NCI-H226 (cell line): Measurements from ENCODE around the gene DHX30.

Experiments used
- DNase-seq: peaks from one replicate; pipeline ENCODE4 v3.0.0-alpha.2; 2015

The DHX30 gene

DNA sequence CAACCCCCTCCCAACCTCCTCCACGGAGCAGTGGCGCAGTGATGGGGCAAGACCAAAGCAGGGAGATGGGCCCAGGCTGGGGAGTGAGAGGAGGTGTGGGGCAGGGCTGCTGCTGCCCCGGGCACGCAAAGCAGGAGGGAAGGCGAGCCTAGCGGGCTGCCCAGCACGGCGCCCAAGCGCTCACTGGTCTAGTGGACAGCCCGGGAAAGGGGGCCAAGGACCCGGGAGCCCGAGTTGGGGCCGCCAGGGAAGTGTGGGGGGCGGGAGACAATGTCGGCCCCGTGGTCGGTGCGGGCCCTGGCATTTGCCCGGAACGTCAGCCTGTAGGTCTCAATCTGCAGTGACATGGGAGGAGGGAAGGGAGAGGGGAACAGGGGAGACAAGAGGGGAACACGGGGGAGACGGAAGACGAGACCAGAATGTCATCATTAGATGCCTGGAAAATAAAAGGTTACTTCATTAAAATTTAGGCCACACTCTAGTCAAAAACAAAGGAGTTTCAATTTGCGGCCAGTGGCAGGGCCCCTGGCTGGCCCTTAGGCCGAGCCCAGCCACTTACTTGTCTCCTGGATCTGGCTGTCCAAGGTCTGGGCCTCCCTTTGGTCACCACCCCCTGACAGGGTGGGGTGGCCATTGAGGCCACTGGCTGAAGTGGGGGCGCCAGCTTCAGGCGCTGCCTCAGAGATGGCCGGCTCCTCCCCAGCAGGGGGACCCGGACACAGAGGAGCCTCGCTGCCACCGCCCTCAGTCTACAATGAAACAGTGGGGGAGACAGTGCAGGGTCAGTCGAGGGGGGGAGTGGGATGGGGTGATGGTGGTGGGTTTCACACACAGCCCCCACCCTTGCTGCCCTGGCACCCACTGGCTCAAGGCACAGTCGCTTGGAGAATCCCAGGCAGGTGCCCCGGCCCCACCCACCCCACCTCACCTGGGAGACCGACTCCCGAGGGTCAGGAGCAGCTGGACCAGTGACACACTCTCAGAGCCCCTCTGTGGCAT lies 50.0 kb downstream of the DHX30 start:
- DNase-seq = no peak

DNA sequence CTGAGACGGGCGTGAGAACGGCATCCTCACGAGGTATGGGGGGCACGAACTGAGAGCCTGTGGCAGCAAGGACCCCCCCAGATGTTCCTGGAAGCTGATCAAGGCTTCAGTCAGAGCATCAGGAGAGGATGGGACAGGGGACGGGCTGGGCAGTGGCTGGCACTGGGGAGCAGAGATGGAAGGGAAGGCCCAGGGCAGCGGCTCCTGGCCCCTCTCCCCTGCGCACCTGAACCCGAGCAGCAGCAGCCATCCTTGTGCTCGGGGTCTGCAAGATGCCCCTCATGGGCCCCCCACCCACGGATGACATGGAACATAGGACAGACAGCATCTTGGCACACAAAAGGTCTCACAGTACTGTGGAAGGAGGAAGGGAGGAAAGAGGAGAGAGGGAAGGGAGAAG lies 51.3 kb downstream of the DHX30 start:
- DNase-seq = no peak

DNA sequence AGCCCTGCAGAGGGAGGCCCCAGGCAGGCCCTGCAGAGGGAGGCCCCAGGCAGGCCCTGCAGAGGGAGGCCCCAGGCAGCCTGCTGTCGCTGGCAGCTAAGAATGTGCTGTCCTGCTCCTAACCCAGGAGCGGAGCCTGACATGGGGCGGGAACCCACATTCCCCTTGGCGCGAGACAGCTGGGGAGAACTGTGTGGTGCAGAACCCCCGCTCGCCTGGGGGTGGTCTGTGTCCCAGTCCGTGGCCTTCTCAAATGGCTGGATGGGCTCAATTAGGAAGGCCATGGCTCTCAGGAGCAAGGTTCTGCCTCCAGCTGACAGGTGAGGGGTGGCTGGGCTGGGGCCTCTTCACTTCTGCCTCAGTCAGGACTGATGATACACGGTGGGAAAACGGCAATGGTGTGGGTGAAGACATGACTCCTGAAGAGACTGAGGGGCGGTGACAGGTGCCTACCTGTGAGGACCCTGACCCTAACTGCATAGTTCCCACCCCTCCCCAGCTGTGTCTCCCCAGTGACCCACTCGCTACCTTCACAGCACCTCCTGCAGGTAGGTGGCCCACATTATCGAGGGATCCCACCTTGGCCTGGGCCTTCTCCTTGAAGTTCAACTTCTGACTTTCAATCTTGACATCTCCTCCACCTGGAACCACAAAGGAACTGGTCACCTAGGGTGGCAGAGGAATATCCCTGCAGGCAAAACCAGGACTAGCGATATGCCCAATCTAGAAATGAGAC lies 52.0 kb downstream of the DHX30 start:
- DNase-seq = no peak

DNA sequence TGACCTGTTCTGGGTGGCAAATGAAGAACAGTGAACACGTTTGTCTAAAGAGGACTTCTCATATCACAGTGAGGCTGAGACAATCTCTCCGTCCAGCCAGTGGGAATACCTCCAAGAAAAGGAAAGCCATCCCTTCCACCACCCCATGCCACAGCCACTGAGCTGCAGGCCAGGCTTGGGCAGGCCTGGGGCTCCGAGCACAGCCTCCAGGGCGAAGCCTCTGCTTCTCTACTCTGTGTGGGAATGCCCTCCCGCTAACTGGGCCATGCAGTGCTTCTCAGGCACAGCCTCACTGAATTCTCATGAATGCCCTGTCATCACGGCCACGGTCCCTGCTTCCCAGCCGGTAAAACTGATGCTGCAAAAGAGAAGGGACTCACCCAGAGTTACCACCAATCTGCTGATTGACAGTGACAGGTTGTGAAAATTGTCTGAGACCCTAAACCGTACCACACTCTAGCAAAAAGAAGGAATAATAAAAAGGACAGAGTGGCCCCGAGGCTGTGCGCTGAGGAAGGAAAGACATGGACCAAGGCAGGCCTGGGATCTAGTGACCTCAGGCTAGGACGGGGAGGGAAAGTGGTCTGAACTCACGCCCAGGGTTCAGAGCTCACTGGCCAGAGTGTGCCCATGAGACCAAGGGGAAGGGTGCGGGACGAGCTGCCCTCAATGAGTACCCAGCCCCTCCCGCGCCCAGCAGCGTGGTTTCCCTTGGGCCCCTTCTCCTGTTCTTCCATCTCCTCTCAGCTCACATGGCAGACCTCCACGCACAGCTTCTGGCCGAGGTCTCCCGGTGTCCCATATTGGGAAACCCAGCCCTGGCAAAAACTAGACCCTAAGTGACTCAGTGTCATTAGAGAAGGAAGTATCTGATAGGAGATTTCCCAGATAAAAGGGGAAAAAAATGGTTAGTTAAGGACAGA lies 52.8 kb downstream of the DHX30 start:
- DNase-seq = no peak

DNA sequence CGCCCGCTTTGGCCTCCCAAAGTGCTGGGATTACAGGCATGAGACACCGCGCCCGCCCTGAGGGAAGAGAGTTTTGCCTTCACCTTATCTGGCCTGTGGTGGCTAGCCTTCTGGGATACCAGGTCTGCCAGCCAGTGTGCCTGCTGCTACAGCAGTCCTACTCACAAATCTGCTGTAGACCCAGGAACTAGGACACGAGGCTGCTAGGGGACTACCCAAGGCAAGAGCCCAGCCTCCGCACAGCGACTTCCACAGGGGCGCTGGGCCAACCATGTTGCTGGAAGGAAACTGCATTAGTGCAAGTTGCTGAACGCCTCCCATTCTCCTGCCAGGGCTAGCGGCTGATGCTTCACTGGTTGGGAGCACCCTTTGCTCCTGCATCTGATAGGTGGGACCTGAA lies 53.7 kb downstream of the DHX30 start:
- no peak for DNase-seq

DNA sequence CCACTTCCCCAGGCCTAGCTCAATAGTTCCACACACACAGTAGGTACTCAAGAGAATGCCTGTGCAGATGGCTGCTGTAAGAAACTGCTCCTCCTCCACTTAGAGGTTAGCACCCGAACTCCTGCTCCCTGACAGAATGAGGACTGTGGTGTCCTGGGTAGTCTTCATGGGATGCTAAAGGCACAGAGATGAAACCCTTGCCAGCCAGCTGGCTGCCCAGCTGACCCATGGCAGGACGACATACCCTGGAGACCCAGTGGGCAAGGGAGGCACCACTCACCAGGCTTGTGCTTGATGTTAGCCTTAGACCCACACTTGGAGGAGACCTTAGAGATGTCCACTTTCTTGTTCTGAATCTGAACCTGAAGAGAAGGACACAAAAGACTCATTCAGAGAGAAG lies 54.2 kb downstream of the DHX30 start:
- no peak for DNase-seq

DNA sequence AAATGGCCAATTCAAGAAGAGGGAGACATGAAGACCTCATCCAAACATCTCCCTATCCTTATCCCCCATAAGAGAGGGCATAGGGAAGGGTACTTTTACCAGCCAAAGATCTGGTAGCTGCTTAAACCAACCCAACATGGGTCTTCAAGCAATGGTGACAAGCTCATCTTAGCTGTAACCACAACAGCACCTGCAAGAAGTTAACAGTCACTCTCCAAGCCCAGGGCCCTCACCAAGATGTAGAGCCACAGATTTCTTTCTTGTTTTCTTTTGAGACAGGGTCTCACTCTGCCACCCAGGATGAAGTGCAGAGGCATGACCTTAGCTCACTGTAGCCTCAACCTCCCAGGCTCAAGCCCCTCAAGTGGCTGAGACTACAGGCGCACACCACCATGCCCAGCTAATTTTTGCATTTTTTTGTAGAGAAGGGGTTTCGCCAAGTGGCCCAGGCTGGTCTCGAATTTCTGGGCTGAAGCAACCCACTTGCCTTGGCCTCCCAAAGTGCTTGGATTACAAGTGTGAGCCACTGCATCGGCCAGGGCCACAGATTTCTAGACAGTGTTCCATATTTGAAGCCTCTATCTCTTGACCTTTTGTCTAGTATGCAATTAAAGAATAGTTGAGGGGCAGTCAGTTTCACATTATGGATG lies 57.1 kb downstream of the DHX30 start:
- DNase-seq = no peak

DNA sequence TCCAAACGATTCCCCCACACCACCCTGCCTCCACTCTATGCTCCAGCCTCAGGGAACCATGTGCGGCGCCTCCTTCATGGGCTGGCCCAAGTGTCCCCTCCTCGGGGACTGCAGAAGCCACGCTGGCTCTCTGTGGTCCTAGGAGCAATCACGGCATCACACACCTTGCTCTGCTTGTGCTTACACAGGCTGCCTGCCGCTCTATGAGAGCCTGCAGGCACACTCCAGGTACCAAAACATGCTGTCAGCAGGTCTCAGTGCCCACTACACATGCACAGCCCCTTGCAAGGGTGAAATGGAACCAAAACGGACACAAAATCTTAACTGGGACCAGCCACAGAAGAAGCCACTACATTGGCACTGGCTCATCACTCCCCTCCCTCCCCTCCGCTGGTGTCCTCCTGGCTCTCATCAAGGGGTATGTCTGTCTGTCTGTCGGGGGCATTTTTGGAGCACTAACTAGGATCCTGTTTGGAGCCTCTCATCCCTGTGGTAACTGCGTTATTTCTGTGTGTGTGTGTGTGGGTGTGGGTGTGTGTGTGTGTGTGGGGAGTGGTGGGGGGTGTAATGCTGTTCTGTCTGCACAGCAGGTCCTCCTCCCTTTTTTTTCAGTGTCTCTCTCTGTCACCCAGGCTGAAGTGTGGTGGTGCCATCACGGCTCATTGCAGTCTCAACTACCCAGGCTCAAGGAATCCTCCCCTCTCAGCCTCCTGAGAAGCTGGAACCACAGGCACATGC lies 60.6 kb downstream of the DHX30 start:
- DNase-seq = no peak

DNA sequence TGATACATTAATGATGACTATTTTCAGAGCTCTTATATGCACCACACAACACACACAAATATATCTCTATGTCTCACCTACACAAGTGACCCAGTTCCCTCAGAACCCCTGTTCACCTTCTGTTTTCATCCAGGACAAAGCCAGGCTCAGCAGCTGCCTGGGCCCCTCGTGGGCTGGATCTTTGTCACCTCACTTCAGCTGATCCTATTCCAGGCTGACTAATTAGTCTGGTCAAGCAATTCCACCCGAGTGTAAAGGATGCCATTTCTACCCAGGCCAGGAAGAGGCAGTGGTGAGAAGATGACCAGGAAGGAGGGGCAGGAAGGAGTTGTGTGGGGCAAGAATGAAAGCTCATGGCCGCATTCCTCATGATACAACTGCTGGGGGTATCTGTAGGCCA lies 62.3 kb downstream of the DHX30 start:
- DNase-seq = no peak

DNA sequence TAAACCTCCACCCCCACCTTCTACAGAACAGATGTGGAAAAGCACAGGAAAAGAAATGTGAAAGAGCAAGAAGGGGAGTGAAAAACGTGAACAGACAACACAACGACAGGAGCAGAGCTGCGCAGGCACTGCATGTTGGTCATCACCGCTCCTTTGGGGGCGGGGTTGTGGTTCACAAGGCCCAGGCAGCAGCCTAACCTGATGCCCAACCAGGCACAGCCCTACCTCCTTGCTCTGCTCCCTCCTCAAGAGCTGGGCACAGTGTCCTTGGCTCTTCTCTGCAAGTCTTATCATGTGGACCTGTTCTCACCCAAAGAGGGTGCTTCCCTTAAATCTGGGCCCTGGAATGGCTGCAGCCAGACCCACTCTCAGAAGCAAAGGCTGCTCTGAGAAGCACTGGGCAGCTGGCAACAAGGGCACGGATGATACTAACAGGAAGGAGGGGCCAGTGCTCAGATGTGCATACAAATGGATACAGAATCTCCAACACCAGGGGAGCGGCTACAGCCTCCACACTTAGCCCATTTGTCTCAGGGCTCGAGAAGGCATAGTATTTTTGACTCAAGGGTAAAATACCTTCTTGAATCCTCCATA lies 64.6 kb downstream of the DHX30 start:
- no peak for DNase-seq

DNA sequence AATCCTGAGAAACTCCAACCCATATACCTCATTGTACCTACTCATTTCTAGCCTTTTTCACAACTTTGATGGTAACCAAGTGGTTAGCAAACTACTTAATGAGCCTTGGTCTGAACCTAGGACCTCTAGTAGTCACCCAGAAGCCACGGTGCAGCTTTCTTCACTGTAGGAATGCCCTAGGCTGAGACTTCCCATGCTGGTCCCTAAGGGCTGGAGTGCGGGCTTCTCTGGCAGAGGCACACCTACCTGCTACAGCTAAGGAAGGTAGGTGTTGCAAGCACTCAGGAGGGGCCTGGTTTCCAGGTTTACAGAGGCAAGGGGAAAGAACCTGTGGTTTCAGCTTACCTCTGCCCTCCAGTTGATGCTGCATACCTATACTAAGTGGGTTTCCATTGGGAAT lies 65.4 kb downstream of the DHX30 start:
- DNase-seq = no peak

DNA sequence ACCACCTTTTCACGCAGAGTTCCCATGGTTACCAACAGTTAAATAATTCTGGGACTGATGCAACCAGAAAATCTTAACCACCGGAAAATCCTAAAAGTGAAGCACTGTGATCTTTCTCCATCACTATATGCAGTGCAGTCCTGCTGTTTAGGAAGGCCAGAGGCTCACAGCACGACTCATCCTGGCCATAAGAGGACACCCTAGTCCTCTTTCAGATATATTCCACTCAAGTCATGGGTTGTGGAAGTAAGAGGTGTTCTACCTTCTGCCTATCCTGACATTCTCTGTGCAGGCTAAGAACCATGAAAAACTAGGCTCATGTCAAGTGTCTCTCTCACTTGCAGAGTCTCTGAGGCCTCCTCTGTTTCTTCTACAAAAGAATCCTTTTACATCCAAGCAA lies 67.2 kb downstream of the DHX30 start:
- DNase-seq = no peak

DNA sequence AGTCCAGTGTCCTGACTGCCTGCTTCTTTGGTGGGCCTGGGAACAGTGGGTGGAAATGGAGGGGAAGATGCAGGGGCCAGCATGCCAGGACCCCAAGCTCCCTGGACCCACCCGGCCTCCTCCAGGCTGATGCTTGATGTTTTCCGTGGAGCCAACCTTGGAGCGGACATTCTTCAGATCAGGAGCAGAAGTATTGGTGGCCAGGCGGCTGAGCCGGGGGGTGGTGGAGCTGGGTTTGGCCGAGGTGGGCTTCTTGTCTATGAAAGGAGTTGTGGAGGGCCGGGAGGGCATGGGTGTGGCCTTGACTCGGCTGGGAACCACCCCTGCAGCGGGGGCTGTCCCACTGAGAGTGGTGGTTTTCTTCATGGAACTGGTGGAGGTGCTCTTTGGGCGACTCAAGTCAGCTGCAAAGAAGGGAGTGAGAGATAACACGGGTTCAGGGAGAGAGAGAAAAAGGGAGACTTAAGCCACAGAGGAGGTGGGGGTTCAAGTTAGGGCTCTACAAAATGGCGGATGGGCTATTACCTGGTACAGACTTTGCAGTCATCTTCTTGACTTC lies 67.8 kb downstream of the DHX30 start:
- DNase-seq = no peak

DNA sequence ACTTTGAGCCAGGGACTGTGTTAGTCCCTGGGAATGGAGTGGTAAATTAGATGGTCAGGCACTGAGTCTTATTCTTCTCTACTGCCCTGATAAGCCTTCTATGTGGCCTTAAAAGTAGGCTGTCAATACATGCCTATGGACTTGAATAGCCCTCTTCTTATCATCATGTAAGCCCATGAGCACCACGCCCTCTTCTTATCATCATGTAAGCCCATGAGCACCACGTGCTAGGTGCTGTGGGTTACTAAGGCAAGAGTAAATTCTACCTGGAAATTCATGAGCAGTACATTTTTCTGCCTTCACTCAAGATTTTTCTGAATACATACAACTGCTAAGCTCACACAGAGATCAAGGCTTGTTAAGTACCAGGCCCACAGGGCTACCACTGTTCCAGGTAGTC lies 68.5 kb downstream of the DHX30 start:
- DNase-seq = peak; percentile 34

DNA sequence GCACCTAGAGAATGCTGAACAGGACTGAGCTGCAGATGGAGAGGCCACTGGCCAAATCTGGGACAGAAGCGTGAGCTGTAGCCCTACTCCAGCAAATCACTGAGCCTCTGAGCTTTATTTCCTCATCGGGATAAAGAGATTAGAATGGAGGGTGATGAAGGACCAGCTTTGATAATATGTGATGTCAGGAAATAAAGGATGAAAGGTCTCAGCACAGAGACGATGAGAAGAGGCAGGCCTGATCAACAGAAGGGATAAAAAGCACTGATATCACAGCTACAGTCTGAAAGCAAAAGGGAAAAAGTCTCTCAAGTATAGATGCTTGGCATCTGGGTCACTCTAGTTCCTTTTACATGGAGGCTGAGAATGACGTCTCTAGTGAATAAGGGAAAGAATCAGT lies 70.0 kb downstream of the DHX30 start:
- DNase-seq = no peak

DNA sequence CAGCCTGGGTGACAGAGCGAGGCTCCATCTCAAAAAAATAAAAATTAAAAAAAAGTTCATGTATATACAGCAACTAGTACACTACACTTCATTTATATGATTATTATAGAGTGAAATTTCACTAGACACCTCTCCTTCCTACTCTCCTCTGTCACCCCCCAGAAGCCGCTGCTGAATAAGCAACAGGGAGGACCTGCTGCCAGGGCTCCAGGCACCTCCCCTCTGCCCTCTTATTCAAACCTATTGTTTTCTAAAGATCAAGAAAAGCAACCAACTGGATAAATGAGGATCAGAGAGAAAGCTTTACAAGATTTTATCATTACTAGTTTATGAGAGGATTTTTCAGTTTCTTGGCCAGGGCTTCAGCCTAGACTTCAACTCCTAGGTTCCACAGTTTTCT lies 71.5 kb downstream of the DHX30 start:
- no peak for DNase-seq

DNA sequence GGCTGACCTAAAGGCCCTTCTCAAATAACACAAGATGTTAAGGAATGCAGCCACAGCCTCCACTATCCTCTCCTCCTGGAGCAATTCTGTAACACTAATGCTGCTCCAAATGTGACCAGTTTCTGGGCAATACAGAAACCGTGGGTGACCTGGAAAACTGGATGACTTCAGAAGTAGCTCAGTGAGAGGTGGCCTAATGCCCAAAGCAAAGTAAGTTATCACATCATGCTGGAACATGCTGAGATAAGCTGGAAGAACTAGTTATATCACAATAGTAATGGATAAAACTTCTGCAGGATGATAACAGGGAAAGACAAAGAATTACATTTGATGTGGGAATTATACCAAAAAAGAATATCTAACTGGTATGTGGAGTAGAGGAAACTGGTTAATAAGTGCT lies 72.0 kb downstream of the DHX30 start:
- no peak for DNase-seq

DNA sequence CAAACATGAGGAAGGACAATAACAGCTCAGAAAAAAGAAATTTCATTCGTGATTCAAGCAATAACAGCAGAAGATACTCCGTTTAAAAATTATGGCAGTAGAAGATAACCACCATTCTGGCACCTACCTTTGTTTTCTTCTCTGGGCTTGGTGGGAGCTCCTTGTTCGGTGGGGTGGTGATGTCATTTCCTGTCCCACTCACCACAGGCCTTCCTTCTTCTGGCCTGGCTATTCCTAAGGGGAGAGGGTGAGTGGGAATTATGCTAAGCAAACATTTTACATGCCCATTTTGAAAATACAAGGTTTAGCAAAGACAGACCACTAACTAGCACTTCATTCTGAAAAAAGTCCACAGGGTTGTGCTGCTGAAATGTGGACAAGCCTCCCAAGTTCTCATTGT lies 74.4 kb downstream of the DHX30 start:
- DNase-seq = peak; percentile 25

DNA sequence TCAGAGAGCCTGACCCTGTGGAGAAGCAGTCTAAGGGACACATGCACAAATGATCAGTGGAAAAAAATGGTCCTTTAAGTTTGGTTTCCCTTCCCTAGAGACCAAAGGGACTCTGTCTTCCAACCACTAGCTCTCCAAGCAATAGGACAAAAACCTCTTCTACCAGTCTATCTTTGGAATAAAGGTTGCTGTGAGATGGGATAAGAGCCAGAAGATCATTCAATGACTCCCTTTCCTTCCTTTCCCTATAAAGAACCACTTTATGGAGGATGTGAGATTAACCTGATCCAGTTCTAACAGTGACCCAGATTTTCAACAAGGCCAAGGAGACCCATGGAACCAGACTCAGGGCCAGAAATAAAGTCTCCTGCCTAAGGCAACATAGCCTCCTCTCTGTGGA lies 74.8 kb downstream of the DHX30 start:
- DNase-seq = no peak

DNA sequence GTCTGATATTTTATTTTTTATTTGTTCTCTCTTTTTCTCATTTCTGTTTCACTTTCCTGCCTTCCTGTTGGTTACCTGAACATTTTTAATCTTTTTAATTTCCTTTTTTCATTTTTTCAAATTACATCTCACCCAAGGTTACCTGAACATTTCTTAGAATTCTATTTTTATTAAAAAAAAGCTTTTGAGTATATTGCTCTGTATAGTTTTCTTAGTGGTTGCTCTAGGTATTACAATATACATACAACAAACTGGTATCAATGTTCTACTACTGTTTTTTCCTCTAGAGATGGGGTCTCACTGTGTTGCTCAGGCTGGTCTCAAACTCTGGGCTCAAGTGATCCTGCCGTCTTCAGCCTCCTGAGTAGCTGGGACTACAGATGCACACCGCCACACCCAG lies 79.4 kb downstream of the DHX30 start:
- DNase-seq = no peak

DNA sequence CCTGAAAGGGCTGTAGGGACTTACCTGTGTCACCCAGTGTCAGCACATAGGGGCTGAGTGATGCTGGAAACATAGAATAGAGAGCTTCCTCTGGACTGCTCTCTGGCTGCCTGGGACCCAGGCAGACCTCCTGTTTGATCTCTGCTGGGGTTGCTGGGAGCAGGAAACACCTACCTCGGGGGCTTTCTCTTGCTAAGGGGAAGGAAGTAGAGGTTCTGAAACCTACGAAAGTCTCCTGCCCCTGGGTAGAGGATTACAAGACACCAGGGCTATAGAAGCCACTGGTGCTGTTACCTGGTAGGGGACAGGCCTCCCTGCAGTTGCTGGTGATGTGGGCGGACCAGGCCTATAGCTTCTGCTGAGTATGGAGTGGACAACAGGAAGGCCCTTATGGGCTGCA lies 81.7 kb downstream of the DHX30 start:
- no peak for DNase-seq
